HG03469 (cell line): ENCODE measurements around the gene GINS1.

Experiments used
- ATAC-seq: cut with Tn5 transposase; IDR thresholded peaks from one replicate; pipeline ENCODE4 v1.9.1; 2021; ENCODE audit warnings: mild to moderate bottlenecking, moderate library complexity, moderate number of reproducible peaks; ENCODE audit not compliant: unreplicated experiment

The GINS1 gene

DNA sequence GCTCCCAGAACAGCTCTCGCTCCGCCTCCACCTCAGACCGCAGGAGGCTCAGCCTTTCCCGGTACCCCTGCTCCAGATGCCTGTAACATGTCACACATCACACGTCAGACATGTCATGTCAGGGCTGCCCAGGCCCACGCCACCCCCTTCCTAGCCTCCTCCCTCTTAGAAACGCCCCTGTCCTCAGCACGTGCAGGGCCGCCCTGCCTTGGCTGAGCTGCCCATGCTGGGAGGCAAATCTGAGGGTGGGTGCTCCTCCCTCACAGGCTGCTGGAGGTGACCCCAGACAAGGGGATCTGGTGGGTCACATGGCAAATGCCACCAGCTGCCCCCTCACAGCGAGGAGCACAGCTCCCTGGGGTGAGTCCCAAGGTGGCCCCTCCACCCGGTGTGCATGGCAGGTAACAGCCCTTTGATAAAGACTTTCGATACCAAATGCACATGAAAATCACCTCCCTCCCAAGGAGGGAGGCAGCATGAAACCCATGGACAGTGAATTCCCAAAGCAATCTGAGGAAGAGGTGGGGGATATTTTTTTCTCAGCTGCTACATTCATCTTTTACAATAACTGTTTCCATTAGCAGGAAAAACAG, 84.1 kb downstream of the GINS1 start:
- ATAC-seq: no peak

DNA sequence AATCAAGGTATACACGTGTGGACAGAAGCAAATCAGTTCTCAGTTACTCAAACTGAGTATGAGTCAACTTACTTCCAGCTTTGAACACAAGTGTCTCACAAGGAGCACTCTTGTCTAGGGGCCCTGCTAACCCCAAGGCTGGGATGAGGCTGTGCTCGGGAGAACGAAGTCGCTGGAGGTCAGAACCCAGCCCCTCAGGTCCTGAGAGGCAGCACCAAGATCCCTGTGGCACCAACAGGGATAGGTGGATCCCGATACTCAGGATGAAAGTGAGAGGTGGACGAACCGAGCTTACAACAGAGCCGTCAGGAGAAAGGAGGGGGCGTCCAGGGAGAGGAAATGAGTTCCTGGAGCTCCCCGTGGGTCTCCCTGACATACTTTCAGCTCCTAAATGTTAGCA, 85.7 kb downstream of the GINS1 start:
- no peak for ATAC-seq

DNA sequence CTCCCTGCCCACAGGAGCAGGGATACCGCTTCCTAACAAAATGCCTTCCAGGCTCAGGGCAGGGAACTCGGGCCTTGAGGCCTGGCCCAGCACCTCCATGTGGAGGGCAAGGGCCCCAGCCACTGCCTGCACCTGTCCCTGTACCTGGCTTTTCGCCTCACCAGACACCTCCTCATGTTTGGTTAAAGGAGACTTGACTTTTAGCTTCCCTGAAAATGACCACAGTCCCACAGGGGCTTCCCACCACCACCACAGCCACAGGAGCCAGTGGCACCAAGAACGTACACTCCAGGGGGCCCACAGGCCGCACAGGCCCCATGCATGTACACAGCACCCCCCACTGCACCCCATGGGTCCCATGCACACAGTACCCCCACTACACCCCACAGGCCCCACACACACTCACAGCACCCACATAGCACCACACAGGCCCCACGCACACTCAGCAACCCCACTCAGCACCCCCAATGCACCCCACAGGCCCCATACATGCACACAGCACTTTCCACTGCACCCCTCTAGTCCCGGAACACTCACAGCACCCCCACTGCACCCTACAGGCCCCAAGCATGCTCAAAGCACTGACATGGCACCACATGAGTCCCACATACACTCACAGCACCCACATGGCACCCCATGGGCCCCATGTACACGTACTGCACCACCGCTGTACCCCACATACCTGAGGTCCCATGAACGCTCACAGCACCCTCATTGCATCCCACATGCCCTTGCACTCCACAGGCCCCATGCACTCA, 86.5 kb downstream of the GINS1 start:
- no peak for ATAC-seq

DNA sequence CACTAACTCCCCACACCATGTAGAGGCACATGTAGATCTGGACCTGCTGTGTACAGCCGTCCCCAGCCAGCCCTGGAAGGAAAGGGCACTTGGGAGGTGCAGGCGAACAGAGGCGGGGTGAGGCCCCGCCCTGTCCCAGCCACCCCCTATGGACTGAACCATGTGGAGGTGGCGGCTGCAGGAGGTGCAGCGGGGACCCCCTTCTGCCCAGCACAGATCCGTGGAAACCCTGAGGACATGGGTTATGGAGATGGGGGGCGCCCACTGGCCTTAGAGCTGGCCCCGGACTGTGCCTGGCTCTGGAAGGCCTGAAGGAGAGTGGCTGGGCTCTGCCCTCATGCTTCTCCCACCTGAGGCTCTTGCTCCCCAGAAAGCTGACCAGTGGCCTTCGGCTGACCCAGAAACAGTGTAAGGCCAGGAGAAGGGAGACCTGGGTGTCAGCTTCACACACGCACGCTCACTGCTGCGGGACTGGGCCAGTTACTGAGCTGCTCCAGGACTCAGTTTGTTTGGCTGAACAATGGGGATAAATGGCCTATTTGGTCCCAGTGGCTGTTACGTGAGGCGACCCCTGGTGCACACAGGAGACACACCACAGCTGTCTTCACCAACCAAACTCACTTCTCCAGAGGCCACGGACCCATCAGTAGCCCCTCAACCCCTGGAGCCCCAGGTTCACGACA, 87.2 kb downstream of the GINS1 start:
- ATAC-seq: no peak

GRCh38 chr20:25495189-25495824, 87.8 kb downstream of the GINS1 start:
- ATAC-seq: no peak

GRCh38 chr20:25496165-25496967, 88.9 kb downstream of the GINS1 start:
- ATAC-seq: no peak

DNA sequence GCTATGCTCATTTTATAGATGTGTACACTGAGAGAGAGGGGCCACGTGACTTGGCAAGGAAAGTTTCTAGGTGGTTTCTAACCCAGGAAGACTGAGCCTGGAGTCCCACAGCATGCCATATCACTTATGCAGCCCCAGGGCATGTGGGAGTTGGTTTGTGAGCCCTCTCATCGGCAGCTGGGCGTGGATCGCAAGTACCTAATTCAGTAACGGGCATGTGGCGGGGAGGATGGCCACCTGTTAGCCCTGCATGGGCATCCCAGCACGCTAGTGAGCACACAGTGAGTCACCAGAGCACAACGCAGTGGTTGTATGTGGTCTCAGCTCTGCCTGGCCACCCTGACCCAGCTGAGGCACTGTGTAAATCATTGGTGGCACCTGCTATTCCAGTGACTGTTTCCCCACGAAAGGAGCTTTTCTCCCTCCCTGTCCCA, 89.5 kb downstream of the GINS1 start:
- ATAC-seq: no peak

GRCh38 chr20:25497586-25498279, 90.3 kb downstream of the GINS1 start:
- ATAC-seq: no peak
